Activated T-helper 2 cell treated with anti-CD3 and anti-CD28 coated beads, Interferon-gamma antibody, Interleukin-2, Interleukin-4, amounts not matched to agents 10 μg/mL and 5 μg/mL and 100 μg/mL, durations not matched to agents 14 hours and 24 hours and 36 hours (primary cell): ENCODE data around the gene CAMK1D. TPM values are rescaled to one million over a fixed set of nuclear protein-coding genes. Genes with fewer than 3 reads are reported as not detected.

Experiments
- DNase-seq: peaks from one replicate; pipeline ENCODE4 v3.0.0; 2021; ENCODE audit warnings: low spot score
- H3K27ac Mint-ChIP-seq: one replicate; pipeline ENCODE4 v1.8.0; 2021; ENCODE audit warnings: mixed read lengths
- H3K27me3 Mint-ChIP-seq: one replicate; pipeline ENCODE4 v1.8.0; 2021; ENCODE audit warnings: low read depth, mixed read lengths
- H3K36me3 Mint-ChIP-seq: one replicate; pipeline ENCODE4 v1.8.0; 2021; ENCODE audit warnings: low read depth, mixed read lengths
- H3K4me1 Mint-ChIP-seq: one replicate; pipeline ENCODE4 v1.8.0; 2021; ENCODE audit warnings: low read depth, mixed read lengths
- H3K4me3 Mint-ChIP-seq: one replicate; pipeline ENCODE4 v1.8.0; 2021; ENCODE audit warnings: low read depth, mild to moderate bottlenecking, moderate library complexity, mixed read lengths
- H3K9me3 Mint-ChIP-seq: one replicate; pipeline ENCODE4 v1.8.0; 2021; ENCODE audit warnings: mixed read lengths
- intact Hi-C: fragments of 100-400 bp; cut with micrococcal nuclease; formaldehyde crosslinking; loops from one replicate; pipeline ENCODE4 v1.15.1; 2023
- total RNA-seq: library from RNA; stranded (reverse); gene quantifications from 2 replicates; pipeline ENCODE4 v1.2.3, GENCODE V29; 2022

CAMK1D gene
- total RNA-seq, 1 donor from 2014 or later = 5.7 TPM

DNA sequence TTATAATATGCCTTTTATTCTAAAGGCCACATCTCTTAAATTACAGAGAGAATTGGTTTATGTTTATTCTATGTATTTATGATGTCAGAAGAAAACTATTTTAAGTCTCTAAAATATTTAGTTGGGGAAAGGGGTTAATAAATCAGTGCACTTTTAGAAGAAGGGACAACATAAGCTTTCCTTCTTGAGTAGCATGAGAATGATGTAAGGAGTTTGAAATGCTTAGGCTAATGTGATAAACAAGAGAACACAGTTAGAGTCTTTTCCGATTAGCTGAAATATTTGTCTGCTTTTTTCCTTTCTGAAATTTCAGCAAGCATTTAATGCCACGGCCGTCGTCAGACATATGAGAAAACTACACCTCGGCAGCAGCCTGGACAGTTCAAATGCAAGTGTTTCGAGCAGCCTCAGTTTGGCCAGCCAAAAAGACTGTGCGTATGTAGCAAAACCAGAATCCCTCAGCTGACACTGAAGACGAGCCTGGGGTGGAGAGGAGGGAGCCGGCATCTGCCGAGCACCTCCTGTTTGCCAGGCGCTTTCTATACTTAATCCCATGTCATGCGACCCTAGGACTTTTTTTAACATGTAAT is 476.0 kb downstream of the CAMK1D start:
- Mint-ChIP-seq H3K27ac (no peak overlapping the region), H3K4me1 (no peaks in the 10 kb centered on the region), H3K4me3 (no peak overlapping the region), H3K9me3 (no peaks in the 10 kb centered on the region), H3K36me3 (no peaks in the 10 kb centered on the region), H3K27me3 (no peaks in the 10 kb centered on the region)
- DNase-seq = no peak
- intact Hi-C loops = no loop called here

DNA sequence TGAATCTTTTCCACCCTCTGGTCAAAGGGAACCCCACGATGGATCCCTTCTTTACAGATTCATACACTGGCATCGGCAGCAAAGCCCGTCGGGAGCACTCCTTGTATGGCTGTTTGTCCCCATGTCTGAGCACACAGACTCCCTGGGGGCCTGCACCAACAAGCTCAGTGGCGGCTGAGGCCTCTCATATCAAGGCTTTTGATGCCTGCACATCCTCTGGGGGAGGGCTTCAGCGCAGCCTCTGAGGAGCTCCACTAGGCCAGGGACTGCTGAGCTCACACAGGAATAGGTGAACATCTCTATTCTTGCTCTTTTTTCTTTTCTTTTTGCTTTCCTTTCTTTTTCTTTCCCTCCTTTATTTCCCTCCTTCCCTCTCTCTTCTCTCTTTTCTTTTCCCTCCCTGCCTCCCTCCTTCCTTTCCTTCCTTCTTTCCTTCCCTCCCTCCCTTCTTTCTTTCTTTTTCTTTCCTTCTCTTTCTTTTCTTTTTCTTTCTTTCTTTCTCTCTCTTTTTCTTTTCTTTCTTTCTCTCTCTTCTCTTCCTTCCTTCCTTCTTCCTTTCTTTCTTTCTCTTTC is 477.5 kb downstream of the CAMK1D start:
- no peaks in the 10 kb centered on the region for H3K4me1 Mint-ChIP-seq
- no peak overlapping the region for H3K27ac Mint-ChIP-seq
- H3K4me3 Mint-ChIP-seq = no peak overlapping the region
- no peaks in the 10 kb centered on the region for H3K9me3 Mint-ChIP-seq
- intact Hi-C loops = no loop called here
- no peaks in the 10 kb centered on the region for H3K27me3 Mint-ChIP-seq
- no peaks in the 10 kb centered on the region for H3K36me3 Mint-ChIP-seq
- no peak for DNase-seq

DNA sequence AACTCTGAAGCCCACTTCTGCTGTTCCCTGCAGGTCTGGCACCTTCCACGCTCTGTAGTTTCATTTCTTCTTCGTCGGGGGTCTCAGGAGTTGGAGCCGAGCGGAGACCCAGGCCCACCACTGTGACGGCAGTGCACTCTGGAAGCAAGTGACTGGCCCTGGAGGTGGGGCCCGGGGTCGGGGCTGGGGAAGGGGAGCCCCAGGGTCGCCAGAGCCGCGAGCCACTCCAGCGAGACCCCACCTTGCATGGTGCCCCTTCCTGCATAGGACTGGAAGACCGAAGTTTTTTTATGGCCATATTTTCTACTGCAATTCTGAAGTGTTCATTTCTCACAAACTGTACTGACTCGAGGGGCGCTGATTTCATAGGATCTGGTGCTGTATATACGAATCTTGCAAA is 479.4 kb downstream of the CAMK1D start:
- no peaks in the 10 kb centered on the region for H3K9me3 Mint-ChIP-seq
- no peaks in the 10 kb centered on the region for H3K27me3 Mint-ChIP-seq

DNA sequence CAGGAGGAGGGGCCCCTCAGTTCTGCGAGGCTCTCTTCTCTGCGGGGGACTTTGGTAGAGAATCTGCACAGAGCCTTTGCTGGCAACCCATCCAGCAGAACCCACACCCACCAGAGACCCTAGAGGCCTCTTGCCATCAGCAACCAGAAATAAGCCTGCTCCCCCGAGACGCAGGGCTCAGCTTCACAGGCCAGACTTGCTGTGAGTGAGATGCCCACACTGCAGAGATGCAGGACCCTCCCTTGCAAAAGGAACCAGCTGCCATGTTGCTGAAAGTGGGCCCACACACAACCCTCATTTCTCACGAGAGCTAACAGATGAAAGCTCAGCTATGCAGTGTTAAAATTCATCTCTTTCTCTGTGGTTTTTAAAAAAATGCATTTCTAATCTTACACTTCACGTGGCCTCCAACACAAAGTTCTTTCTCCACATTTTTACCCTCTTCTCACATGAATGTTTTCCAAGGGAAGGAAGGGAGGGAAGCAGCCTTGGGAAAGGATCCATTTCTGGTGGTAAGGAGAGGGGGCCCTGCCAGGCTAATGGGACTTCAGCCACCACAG is 480.6 kb downstream of the CAMK1D start:
- no peaks in the 10 kb centered on the region for H3K4me1 Mint-ChIP-seq
- no peaks in the 10 kb centered on the region for H3K36me3 Mint-ChIP-seq
- H3K27ac Mint-ChIP-seq = no peak overlapping the region
- no peaks in the 10 kb centered on the region for H3K9me3 Mint-ChIP-seq
- H3K4me3 Mint-ChIP-seq = no peak overlapping the region
- no peak for DNase-seq
- no peaks in the 10 kb centered on the region for H3K27me3 Mint-ChIP-seq
- intact Hi-C loops = no loop called here

More for the DNA sequence above, 479.4 kb downstream of the CAMK1D start:
- Mint-ChIP-seq H3K36me3 (no peaks in the 10 kb centered on the region), H3K4me1 (no peaks in the 10 kb centered on the region), H3K4me3 (no peak overlapping the region), H3K27ac (no peak overlapping the region)
- DNase-seq = no peak
- intact Hi-C loops = no loop called here

DNA sequence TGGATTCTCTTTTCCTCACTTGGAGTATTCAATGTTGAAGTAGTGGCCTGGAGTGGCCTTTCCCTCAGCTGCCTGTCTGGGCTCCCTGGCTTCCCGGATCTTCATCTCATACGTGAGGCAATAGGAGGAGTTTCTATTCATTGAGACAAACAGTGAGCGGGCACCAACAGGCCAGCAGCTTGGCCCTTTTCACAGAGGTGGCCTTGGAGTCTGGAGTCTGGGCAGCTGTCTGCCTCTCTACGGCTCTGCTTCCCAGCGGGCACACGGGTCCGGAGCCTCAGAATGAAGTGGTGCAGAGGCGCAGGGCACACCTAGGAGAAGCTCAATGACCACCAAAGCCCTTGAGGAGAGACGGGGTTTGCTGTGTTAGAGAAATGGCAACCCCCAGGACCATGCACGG is 482.7 kb downstream of the CAMK1D start:
- Mint-ChIP-seq H3K27ac (no peak overlapping the region), H3K9me3 (no peaks in the 10 kb centered on the region), H3K4me1 (no peaks in the 10 kb centered on the region), H3K36me3 (no peaks in the 10 kb centered on the region), H3K4me3 (no peak overlapping the region), H3K27me3 (no peaks in the 10 kb centered on the region)
- DNase-seq = no peak
- intact Hi-C loops = no loop called here

DNA sequence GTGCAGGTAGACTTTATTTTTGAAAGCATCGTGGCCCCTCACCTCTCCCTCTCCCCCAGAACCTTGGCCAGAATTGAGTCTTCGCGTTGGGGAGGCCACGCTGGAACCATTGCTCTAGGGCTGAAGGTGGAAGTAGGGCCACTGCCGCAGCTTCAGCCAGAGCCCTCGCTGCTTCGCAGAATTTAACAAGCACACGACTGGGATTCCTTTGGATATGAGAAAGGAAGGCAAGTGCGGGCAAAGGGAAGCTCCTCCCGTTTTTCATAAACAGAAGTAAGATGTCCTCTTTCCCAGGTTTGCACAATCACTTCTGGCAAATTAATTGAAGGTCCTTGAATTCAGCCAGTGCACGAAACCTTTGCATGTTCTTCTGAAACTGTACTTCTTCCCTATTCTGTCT is 484.1 kb downstream of the CAMK1D start:
- intact Hi-C loops = no loop called here

DNA sequence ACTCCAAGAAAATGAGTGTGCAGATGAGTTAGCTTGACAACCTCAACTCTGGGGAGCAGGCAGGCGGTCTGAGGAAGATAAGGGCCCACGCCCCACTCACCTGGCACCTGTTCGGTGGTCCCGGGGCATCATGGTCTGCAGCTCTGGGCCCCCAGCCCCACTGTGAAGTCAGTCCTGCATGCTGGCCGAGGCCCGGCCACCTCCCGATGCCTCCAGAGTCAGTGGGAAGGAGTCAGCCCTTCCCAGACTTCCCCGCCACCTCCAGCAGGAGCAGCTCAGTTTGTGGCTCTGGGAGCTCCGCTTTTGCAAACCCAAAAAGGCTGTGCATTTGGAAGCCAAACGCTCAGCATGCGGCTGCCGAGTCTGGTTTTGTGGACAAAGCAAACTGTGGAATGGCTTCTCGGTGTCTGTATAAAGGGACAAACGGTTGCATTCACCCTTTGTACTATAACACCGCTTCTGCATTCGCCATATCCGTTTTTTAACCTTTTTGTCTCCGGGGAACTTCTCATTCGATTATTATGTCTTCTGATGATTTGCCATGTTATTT is 484.8 kb downstream of the CAMK1D start:
- H3K27ac Mint-ChIP-seq = no peak overlapping the region
- no peaks in the 10 kb centered on the region for H3K9me3 Mint-ChIP-seq
- no peak for DNase-seq
- no peaks in the 10 kb centered on the region for H3K36me3 Mint-ChIP-seq
- H3K27me3 Mint-ChIP-seq = no peaks in the 10 kb centered on the region
- intact Hi-C loops = no loop called here
- no peaks in the 10 kb centered on the region for H3K4me1 Mint-ChIP-seq
- no peak overlapping the region for H3K4me3 Mint-ChIP-seq

More for the DNA sequence above, 484.1 kb downstream of the CAMK1D start:
- no peak overlapping the region for H3K4me3 Mint-ChIP-seq
- DNase-seq = no peak
- H3K27me3 Mint-ChIP-seq = no peaks in the 10 kb centered on the region
- no peaks in the 10 kb centered on the region for H3K36me3 Mint-ChIP-seq
- H3K4me1 Mint-ChIP-seq = no peaks in the 10 kb centered on the region
- H3K9me3 Mint-ChIP-seq = no peaks in the 10 kb centered on the region
- H3K27ac Mint-ChIP-seq = no peak overlapping the region

DNA sequence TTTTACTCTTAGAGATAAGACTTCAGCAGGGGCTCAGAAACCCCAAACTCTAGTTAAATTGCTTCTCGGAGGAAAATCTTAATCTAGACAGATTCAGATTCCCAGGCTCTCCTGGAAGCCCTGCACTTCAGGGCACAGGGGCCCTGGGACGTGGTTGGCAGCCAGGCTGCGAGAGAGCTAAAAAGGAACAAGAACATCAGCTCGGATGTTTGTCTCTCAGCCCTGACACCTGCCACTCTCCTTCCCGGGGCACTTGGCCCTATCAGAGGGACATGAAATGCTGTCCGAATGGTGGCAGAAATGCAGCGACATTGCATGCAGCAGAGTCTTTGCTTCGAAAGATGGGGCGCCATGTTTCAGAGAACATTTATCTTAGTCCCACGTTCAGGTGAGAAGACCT is 485.4 kb downstream of the CAMK1D start:
- Mint-ChIP-seq H3K36me3 (no peaks in the 10 kb centered on the region), H3K4me1 (no peaks in the 10 kb centered on the region), H3K4me3 (no peak overlapping the region), H3K9me3 (no peaks in the 10 kb centered on the region), H3K27ac (no peak overlapping the region), H3K27me3 (no peaks in the 10 kb centered on the region)
- intact Hi-C loops = no loop called here
- no peak for DNase-seq

DNA sequence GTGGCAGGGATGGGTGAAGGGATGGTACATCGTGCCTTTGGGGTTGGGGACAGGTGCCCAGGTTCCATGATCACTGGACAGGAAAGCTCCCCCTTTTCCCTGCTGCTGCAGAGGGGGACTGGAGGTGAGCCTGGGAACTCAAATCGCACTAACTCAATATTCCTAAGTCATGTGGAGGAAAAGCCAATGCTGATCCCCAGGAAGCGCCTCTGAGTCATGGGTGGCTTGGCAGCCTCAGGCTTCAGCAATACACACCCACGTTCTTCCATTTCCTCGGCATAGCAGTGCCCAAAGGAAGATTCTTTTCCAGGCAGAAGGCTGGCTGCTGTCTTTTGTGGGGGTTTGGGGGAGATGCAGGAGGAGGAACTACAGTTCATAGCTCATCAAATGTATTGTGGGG is 486.4 kb downstream of the CAMK1D start:
- Mint-ChIP-seq H3K9me3 (no peaks in the 10 kb centered on the region), H3K27ac (no peak overlapping the region), H3K4me3 (no peak overlapping the region), H3K4me1 (no peaks in the 10 kb centered on the region), H3K27me3 (no peaks in the 10 kb centered on the region), H3K36me3 (no peaks in the 10 kb centered on the region)
- no peak for DNase-seq
- intact Hi-C loops = no loop called here

DNA sequence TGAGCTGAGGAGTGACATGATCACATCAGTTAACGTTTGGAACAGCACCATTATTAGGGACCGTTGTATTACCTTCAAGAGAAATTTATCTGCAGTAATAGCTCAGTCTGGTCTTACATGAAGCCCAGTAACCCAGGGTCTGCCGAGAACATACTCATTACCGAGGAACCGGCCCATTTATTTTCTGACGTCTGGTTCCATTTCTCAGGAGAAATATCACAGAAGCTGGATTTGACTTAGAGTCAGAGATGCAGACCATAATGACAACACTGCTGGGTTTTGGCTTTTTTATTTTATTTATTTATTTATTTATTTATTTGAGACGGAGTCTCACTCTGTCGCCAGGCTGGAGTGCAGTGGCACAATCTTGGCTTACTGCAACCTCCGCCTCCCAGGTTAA is 489.0 kb downstream of the CAMK1D start:
- H3K27me3 Mint-ChIP-seq = no peaks in the 10 kb centered on the region
- H3K36me3 Mint-ChIP-seq = no peaks in the 10 kb centered on the region
- no peaks in the 10 kb centered on the region for H3K9me3 Mint-ChIP-seq
- no peak overlapping the region for H3K27ac Mint-ChIP-seq
- intact Hi-C loops = no loop called here
- no peak overlapping the region for H3K4me3 Mint-ChIP-seq
- H3K4me1 Mint-ChIP-seq = no peaks in the 10 kb centered on the region
- DNase-seq = no peak

DNA sequence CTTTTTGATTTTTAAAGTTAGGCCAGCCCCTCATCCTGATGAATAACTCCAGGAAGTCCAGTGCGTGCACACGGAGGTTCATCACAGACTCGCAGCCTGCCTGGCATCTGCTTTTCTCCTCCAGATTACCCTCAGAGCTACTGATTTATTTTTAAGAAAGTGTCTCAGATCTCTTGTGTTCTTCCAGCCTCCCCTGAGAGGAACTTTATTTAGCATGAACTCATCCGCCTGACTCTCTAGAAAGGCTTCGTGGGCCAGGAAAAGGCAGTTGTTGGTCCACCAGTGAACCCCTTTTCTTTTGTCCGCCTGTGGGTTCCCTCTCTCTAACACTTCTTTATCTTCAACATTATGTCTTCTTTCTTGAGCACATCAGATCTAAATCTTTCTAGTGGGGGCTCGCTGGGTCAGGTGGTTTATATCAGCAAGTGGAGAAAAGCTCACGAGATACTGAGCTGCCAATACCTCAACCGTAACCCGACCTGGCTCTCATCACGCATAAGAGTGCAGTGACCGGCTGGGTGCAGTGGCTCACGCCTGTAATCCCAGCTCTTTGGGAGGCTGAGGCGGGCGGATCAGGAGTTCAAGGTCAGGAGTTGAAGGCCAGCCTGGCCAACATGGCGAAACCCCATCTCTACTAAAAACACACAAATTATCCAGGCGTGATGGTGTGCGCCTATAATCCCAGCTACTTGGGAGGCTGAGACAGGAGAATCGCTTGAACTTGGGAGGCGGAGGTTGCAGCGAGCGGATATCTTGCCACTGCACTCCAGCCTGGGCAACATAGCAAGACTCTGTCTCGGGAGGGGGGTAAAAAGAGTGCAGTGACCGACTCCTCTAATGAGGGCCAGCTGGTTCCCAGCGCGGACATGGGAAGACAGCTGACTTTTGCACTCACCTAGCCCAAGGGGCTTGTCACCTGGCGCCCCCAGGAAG is 489.9 kb downstream of the CAMK1D start:
- no peaks in the 10 kb centered on the region for H3K4me1 Mint-ChIP-seq
- no peaks in the 10 kb centered on the region for H3K36me3 Mint-ChIP-seq
- no peaks in the 10 kb centered on the region for H3K27me3 Mint-ChIP-seq
- H3K4me3 Mint-ChIP-seq = no peak overlapping the region
- no peaks in the 10 kb centered on the region for H3K9me3 Mint-ChIP-seq
- intact Hi-C loops = no loop called here
- H3K27ac Mint-ChIP-seq = no peak overlapping the region
- DNase-seq = no peak

DNA sequence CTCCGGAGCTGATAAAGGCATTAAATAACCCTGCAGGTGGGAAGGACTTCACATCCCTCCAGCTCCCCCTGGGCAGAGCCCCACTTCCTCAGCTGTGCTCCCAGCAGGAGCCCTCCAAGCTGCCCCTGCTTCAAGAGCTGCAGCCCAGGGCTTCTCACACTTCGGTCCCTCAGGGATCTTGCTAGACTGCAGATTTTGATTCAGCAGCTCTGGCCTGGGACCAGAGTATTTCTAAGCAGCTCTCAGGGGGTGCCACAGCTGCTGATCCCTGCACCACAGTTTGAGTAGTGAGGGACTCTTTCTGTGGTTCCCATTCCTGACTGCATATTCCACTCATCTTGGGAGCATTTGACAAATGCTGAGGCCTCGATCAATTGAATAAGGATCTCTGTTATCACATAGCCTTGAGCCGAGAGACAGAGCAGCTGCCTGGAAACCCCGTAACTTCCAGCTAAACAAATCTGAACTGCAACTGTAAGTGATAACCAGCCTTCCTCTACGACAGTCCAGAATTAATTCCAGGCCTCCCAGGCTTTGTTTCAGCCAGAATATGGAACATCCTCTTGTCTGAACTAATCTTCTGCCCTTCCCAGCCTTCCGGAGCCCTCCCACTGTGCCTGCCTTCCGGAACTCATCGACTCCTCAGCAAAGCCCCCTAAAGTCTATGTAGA is 490.7 kb downstream of the CAMK1D start:
- no peak overlapping the region for H3K27ac Mint-ChIP-seq
- no peak overlapping the region for H3K4me3 Mint-ChIP-seq
- H3K36me3 Mint-ChIP-seq = no peaks in the 10 kb centered on the region
- DNase-seq = no peak
- intact Hi-C loops = no loop called here
- H3K27me3 Mint-ChIP-seq = no peaks in the 10 kb centered on the region
- peaks cover 2% of the 10 kb centered on the region for H3K4me1 Mint-ChIP-seq
- no peaks in the 10 kb centered on the region for H3K9me3 Mint-ChIP-seq
